Measurements from ENCODE around the gene TMEM242.

Gene TMEM242

DNA sequence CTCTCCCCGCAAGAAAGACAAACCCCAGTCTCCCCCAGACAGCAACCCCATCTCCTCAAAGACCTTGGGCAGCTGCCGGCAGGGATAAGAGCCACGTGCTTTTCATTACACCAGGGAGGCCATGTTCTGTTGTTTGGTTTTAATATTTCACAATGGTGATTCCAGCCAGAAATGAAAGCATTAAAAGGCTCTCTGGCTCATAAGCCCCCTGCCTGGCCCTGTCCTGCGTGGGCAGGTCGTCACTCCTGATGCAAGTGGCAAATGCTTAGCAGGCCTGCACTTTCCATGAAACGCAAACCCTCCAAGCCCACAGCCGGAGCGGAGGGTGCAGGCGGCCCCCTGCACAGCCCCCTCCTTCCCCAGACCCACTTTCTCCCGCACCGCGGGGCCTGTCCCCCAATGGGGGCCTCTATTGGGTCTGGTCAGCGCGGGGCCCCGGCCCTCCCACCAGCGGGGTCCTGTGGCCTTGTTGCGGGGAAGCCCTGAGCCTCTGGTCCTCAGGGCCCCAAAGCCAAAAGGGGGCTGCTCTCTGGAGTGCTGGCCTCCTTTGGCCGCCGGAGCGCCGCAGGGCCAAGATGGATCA is 77.2 kb downstream of the TMEM242 start:
- no peak for DNase-seq

DNA sequence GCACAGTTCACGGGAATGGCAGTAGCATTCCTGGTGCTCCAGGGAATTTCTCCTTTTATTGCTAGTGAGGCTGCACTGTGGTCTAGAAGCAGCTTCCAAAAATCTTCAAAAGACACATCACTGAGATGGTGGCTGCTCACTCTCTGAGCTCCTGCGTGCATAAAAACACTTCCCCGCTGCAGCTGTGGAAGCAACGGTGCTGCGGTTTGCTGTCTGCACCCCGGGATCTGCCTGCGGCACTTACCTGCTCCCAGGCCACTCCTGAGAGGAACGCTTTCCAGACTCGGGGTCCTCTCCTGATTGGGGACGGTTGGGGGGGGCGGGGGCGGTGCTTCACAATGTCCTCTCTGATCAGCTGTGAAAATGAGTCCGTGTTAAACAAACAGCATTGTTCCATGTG is 77.9 kb downstream of the TMEM242 start:
- no peak for DNase-seq

GRCh38 chr6:157244780-157245179 is 78.5 kb downstream of the TMEM242 start:
- DNase-seq, result no peak

DNA sequence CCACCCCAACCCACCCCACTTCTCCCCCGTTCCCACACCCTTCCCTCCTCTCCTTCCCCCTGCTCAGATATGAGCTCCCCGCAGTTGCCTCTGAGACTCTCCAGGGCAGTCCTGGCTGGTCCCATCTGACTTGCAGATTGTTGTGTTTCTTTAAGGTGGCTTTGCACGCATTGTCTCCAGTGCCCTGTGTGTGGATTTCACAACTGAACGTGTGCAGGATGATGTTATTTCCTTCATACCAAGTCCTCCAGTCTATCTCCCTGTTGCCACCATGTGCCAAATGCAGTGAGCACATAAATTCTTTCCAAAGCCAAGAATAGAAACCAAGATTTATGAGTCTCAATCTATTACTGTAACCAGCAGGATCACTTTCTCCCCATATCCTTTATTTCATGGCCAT is 79.1 kb downstream of the TMEM242 start:
- DNase-seq, result no peak

DNA sequence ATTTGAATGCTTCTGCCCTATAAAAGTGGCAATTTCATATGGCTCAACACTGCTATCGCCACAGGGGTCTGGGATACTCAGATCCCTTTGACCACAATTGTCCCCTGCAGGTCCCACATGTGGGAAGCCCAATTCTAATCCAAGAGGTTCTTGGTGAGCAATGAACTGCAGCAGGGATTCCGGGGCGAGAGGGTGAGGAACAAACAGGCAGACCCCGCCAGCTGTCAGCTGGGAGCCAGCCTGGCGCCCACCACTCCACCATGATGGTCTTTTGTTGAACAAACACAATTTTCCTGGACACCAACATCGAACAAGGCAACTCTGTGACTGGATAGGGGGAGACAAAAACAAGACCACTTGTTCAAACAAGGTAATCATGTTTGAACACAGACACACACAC is 80.5 kb downstream of the TMEM242 start:
- DNase-seq, result no peak

DNA sequence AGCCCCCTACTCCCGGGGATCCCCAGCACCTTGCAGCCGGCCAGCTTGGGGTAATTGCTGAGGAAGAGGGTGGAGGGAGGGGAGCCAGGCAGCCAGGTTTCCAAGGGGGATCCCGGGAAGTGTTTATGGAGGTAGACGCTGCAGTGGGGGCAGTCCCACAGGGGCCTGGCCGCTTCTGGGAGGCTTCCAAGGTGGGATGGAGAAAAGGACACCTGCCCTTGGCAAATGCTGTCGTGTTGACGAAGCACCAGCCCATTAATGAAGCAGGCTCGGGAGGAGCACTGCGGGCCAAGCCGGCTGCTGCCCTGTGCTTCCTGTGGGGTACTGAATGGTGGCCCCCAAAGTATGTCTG is 82.4 kb downstream of the TMEM242 start:
- no peak for DNase-seq

DNA sequence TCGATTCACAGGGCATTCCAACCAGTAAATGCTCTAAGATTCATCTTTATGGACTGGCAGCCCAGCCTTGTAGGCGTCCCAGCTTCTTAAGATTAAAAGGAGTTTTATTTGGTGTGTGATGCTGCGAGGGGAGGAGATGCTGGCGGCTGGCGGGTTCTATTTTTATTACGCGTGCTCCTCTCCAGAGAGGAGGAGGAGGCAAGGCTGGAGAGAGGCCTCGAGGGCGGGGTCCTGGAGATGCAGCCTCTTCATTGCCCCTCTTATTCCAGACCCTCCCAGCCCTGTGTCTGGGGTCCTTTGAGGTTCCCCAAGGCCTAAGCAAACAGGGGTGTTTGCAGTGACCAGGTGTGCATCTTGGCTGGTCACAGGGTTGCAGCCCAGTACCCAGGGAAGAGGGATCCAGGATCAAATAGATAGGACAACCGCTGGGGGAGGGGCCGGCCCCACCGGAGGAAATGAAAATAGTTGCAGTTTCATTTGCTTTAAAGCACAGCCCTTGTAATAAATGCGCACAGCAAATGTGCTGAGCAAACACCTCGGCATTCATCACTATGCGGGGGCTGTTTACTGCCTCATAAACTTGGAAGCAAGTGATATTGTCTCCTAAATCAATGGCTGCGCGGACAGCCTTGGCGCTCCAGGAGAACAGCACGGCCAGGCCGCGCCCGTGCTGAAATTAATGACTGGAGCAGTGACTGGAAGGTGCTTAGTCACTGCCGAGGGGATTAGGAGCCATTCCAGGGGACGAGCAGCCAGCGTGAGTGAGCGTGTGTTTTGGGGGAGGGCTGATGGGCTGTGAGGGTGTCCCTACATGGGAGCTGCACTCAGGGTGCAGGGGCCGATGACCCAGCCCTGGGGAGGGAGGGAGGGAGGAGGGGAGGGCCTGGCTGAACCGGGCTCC is 83.0 kb downstream of the TMEM242 start:
- no peak for DNase-seq

DNA sequence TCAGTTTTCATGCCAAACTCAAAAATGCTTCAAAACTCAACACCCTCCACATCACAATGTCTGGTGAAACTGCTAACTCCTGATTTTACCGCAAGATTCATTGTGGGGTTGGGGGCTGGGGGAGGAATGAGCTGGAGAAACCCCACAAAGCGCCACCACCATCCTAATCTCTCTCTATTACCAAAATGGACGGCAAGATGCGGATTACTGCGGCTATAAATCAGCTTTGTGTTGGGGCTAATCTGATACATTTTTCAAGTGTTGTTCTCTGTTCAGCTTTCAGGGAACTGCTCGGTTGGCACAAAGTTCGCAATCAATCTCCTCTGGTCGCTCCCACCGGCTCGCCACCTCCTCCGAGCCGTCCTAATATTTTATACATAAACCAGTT is 83.7 kb downstream of the TMEM242 start:
- DNase-seq, result no peak

Data from NCI-H2227 treated with DMSO at 0.1 percent for 48 hours (cell line).